T-helper 17 cell (primary cell): ENCODE results near the gene IL1R1. TPM values are rescaled to one million over a fixed set of nuclear protein-coding genes. Genes with fewer than 3 reads are reported as not detected.

Experiments used
- ATAC-seq: fragments of 150-1000 bp; cut with Tn5 transposase; 2 replicates; pipeline ENCODE4 v1.10.0; 2021; ENCODE audit warnings: mild to moderate bottlenecking, moderate library complexity
- DNase-seq, 3 donors: peaks; one replicate each; pipeline versions ENCODE4 v3.0.0 to v3.0.0-alpha.2; 2020 to 2021
- H3K9me3 ChIP-seq: one replicate; pipeline ENCODE4 v1.7.0; 2013; ENCODE audit warnings: low read length, mild to moderate bottlenecking; ENCODE audit not compliant: control insufficient read depth, poor library complexity, severe bottlenecking
- H3K27ac Mint-ChIP-seq: one replicate; pipeline ENCODE4 v1.8.0; 2022; ENCODE audit warnings: mild to moderate bottlenecking, moderate library complexity, mixed read lengths
- H3K27me3 Mint-ChIP-seq: one replicate; pipeline ENCODE4 v1.8.0; 2022; ENCODE audit warnings: mixed read lengths
- H3K36me3 Mint-ChIP-seq: one replicate; pipeline ENCODE4 v1.8.0; 2022; ENCODE audit warnings: low read depth, mixed read lengths
- H3K4me1 Mint-ChIP-seq: one replicate; pipeline ENCODE4 v1.8.0; 2022; ENCODE audit warnings: mild to moderate bottlenecking, mixed read lengths
- H3K4me3 Mint-ChIP-seq: one replicate; pipeline ENCODE4 v1.8.0; 2022; ENCODE audit warnings: mild to moderate bottlenecking, moderate library complexity, mixed read lengths
- total RNA-seq, 4 donors: library from RNA in 2 of 4; stranded (reverse) in 2 of 4; gene quantifications; one replicate each; pipeline ENCODE4 v1.2.3 and lab custom pipeline; 2022 to 2026

The IL1R1 gene
- total RNA-seq, 2 donors from 2014 or later, result 14.3 to 16.5 TPM

DNA sequence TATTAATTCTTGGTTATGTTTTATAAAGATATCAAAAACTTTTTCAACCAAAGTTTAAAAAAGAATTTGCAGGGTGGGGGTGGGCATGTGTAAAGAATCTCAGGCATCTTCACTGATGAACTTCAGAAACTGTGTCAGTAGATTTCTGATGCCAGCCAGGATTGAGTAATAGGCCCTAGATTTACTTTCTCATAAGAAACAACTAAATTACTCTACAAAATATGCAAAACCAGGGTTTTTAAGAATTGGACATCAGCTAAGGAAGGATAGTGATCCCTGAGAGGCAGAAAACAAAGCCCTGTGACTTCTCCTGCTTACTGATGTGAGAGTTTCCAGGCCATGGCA lies 11.9 kb upstream of the IL1R1 start:
- H3K9me3 ChIP-seq, result no peaks in the 10 kb centered on the region
- no peaks in the 10 kb centered on the region for H3K27me3 Mint-ChIP-seq
- peaks cover 2% of the 10 kb centered on the region for H3K36me3 Mint-ChIP-seq
- DNase-seq (no peak), ATAC-seq (no peak)
- H3K4me3 Mint-ChIP-seq, result peak overlapping the region; percentile 58
- H3K4me1 Mint-ChIP-seq, result peaks cover 11% of the 10 kb centered on the region
- no peak overlapping the region for H3K27ac Mint-ChIP-seq

- Mint-ChIP-seq H3K36me3 (peaks cover 2% of the 10 kb centered on the region), H3K4me3 (no peak overlapping the region), H3K4me1 (peaks cover 9% of the 10 kb centered on the region), H3K27me3 (no peaks in the 10 kb centered on the region), H3K27ac (no peak overlapping the region)
- DNase-seq (no peak), ATAC-seq (no peak)
- H3K9me3 ChIP-seq, result no peaks in the 10 kb centered on the region
These were observed 11.0 kb upstream of the IL1R1 start for GRCh38 chr2:102131564-102131963.

GRCh38 chr2:102137138-102137537 lies 5.4 kb upstream of the IL1R1 start:
- no peaks in the 10 kb centered on the region for H3K9me3 ChIP-seq
- peaks cover 3% of the 10 kb centered on the region for H3K27me3 Mint-ChIP-seq
- H3K4me3 Mint-ChIP-seq, result no peak overlapping the region
- DNase-seq (no peak), ATAC-seq (no peak)
- H3K27ac Mint-ChIP-seq, result peak overlapping the region; percentile 0
- H3K4me1 Mint-ChIP-seq, result peaks cover 14% of the 10 kb centered on the region
- H3K36me3 Mint-ChIP-seq, result peaks cover 2% of the 10 kb centered on the region

DNA sequence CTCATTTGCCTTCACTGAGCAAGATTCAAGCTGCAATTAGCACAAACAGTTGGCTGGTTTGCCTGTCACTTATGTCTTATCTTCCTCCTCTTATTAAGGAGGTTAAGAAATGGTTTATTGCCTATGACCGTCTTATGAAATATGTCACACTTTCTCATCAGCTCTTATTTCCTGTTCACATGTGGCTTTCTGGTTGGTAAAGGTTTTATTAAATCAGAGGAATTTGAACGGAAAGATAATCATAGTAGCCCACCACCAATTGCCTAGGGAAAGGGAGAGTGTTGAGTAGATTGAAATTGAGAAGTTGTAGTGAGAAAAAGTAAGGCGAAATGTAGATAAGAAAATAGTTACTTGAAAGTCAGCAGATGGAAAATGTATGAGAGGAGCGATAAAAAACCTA lies 4.2 kb upstream of the IL1R1 start:
- Mint-ChIP-seq H3K27ac (peak overlapping the region; percentile 0), H3K4me3 (peak overlapping the region; percentile 52), H3K27me3 (peaks cover 4% of the 10 kb centered on the region), H3K4me1 (peaks cover 18% of the 10 kb centered on the region), H3K36me3 (peaks cover 4% of the 10 kb centered on the region)
- peaks cover 4% of the 10 kb centered on the region for H3K9me3 ChIP-seq
- no peak for DNase-seq
- peak; percentile 37 for ATAC-seq

- H3K4me3 Mint-ChIP-seq, result no peak overlapping the region
- H3K4me1 Mint-ChIP-seq, result peaks cover 18% of the 10 kb centered on the region
These were observed 2.7 kb upstream of the IL1R1 start for GRCh38 chr2:102139851-102140250.

GRCh38 chr2:102140377-102140776 lies 2.2 kb upstream of the IL1R1 start:
- H3K27me3 Mint-ChIP-seq, result peaks cover 4% of the 10 kb centered on the region
- H3K4me3 Mint-ChIP-seq, result no peak overlapping the region
- ATAC-seq (no peak), DNase-seq (no peak)
- H3K4me1 Mint-ChIP-seq, result peaks cover 18% of the 10 kb centered on the region
- peaks cover 10% of the 10 kb centered on the region for H3K9me3 ChIP-seq
- peaks cover 5% of the 10 kb centered on the region for H3K36me3 Mint-ChIP-seq
- peak overlapping the region; percentile 0 for H3K27ac Mint-ChIP-seq

More at GRCh38 chr2:102139851-102140250, 2.7 kb upstream of the IL1R1 start:
- H3K9me3 ChIP-seq, result peaks cover 10% of the 10 kb centered on the region
- DNase-seq (no peak), ATAC-seq (no peak)
- H3K36me3 Mint-ChIP-seq, result peaks cover 4% of the 10 kb centered on the region
- peak overlapping the region; percentile 0 for H3K27ac Mint-ChIP-seq
- peaks cover 4% of the 10 kb centered on the region for H3K27me3 Mint-ChIP-seq

- Mint-ChIP-seq H3K27ac (peak overlapping the region; percentile 64), H3K4me1 (peaks cover 18% of the 10 kb centered on the region), H3K27me3 (peaks cover 4% of the 10 kb centered on the region), H3K36me3 (peaks cover 5% of the 10 kb centered on the region), H3K4me3 (peak overlapping the region; percentile 82)
- peaks cover 17% of the 10 kb centered on the region for H3K9me3 ChIP-seq
- DNase-seq, result no peak
- ATAC-seq, result no peak
These were observed 1.3 kb upstream of the IL1R1 start for GRCh38 chr2:102141011-102141943.

DNA sequence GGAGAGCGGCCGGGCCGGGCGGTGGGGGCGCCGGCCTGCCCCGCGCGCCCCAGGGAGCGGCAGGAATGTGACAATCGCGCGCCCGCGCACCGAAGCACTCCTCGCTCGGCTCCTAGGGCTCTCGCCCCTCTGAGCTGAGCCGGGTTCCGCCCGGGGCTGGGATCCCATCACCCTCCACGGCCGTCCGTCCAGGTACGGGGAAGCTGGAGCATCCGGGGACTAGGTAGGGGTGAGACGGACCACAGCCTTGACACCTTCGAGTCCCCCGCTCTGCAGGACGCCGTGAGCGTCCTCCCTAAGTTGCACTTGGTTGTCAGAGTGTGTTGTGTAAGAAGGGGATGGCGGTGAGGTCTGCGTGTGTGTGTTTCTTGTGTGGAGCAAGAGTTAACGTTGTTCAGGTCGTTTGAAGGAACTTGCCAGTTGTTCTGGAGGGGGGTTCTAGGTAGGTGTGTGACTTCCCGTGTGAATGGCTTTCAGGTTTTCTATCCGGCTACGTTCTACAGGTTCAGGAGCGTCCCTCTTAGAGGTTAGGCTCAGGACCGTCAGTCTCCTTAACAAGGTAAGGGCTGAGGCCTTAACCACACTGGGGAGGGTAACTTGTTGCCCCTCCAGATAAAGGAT lies 393 bp downstream of the IL1R1 start:
- H3K9me3 ChIP-seq, result peaks cover 30% of the 10 kb centered on the region
- peak; percentile 48 for ATAC-seq
- Mint-ChIP-seq H3K4me1 (peaks cover 15% of the 10 kb centered on the region), H3K4me3 (peak overlapping the region; percentile 81), H3K27ac (no peak overlapping the region), H3K36me3 (peaks cover 3% of the 10 kb centered on the region), H3K27me3 (peaks cover 4% of the 10 kb centered on the region)
- DNase-seq, result no peak

- Mint-ChIP-seq H3K4me1 (peaks cover 11% of the 10 kb centered on the region), H3K27me3 (peaks cover 4% of the 10 kb centered on the region), H3K4me3 (peak overlapping the region; percentile 81), H3K36me3 (peaks cover 3% of the 10 kb centered on the region), H3K27ac (no peak overlapping the region)
- no peak for ATAC-seq
- peaks cover 30% of the 10 kb centered on the region for H3K9me3 ChIP-seq
- no peak for DNase-seq
These were observed 972 bp downstream of the IL1R1 start for GRCh38 chr2:102143450-102143985.

DNA sequence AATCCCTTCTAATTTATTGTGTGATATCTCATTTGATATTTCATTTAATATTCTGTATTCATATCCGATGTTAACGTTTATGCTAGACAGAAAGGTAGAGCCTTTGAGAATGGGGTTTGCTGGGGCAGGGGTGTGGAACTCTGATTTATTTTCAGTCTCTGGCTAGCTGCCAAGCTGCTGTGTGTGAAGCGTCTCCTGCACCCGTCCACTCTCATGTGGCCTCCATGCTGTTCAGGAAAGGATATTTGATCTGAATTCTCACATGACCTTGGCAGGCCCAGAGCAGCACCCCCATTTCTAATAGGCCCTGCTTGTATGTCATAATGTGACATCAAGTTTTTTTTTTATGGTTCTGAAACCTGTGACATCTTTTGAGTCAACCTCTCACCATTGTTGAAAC lies 1.6 kb downstream of the IL1R1 start:
- DNase-seq (no peak), ATAC-seq (no peak)
- Mint-ChIP-seq H3K4me1 (peaks cover 10% of the 10 kb centered on the region), H3K36me3 (peaks cover 3% of the 10 kb centered on the region), H3K4me3 (no peak overlapping the region), H3K27me3 (peaks cover 4% of the 10 kb centered on the region), H3K27ac (no peak overlapping the region)
- peaks cover 30% of the 10 kb centered on the region for H3K9me3 ChIP-seq

GRCh38 chr2:102145107-102145506 lies 2.6 kb downstream of the IL1R1 start:
- ATAC-seq (no peak), DNase-seq (no peak)
- peaks cover 3% of the 10 kb centered on the region for H3K36me3 Mint-ChIP-seq
- no peak overlapping the region for H3K4me3 Mint-ChIP-seq
- no peak overlapping the region for H3K27ac Mint-ChIP-seq
- peaks cover 4% of the 10 kb centered on the region for H3K4me1 Mint-ChIP-seq
- peaks cover 30% of the 10 kb centered on the region for H3K9me3 ChIP-seq
- peaks cover 4% of the 10 kb centered on the region for H3K27me3 Mint-ChIP-seq

GRCh38 chr2:102145934-102146333 lies 3.4 kb downstream of the IL1R1 start:
- no peak for DNase-seq
- peaks cover 4% of the 10 kb centered on the region for H3K27me3 Mint-ChIP-seq
- peaks cover 3% of the 10 kb centered on the region for H3K36me3 Mint-ChIP-seq
- no peak overlapping the region for H3K27ac Mint-ChIP-seq
- no peak for ATAC-seq
- H3K4me1 Mint-ChIP-seq, result peaks cover 4% of the 10 kb centered on the region
- H3K9me3 ChIP-seq, result peaks cover 30% of the 10 kb centered on the region
- H3K4me3 Mint-ChIP-seq, result no peak overlapping the region

DNA sequence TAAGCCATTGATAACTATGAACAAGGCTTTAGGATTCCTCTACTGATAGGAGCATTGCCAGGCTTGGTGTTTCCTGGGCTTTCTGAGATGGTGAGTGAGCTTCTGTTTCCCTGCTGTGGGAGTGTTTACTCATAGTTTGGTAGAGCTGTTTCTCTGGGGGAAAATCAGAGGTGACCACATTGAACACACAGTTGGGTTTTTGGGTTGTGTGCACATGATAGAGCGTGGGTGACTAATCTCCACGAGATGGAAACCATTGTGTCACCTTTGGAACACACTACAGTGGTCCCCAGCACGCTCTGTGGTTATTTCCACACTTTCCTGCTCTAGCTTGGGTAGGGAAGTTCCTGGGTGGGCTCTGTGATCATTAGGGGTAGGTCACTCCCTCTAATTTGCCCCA lies 5.4 kb downstream of the IL1R1 start:
- no peak for DNase-seq
- peaks cover 8% of the 10 kb centered on the region for H3K36me3 Mint-ChIP-seq
- peaks cover 3% of the 10 kb centered on the region for H3K4me1 Mint-ChIP-seq
- peak; percentile 40 for ATAC-seq
- no peak overlapping the region for H3K4me3 Mint-ChIP-seq
- H3K27me3 Mint-ChIP-seq, result no peaks in the 10 kb centered on the region
- peaks cover 30% of the 10 kb centered on the region for H3K9me3 ChIP-seq
- no peak overlapping the region for H3K27ac Mint-ChIP-seq
